ENCODE results near the gene EEF1AKMT4. TPM values are rescaled to one million over a fixed set of nuclear protein-coding genes. Genes with fewer than 3 reads are reported as not detected.
"Not testable (repeated sequence)": the region's sequence is repeated elsewhere in the genome, so short reads cannot be mapped to it uniquely, and the experiment has no call there.

Gene EEF1AKMT4
- total RNA-seq, 1 donor from 2014 or later: 1.7 TPM

- intact Hi-C loops (cut with DNase I): no loop called here
- DNase-seq (ENCODE audit: missing footprints) (no peak), ATAC-seq (no peak)
Observed at GRCh38 chr3:184255291-184256039, 6.0 kb downstream of the EEF1AKMT4 start.

GRCh38 chr3:184257083-184257915, 7.8 kb downstream of the EEF1AKMT4 start:
- DNase-seq (ENCODE audit: missing footprints) (no peak), ATAC-seq (no peak)
- intact Hi-C loops (cut with DNase I): no loop called here

DNA sequence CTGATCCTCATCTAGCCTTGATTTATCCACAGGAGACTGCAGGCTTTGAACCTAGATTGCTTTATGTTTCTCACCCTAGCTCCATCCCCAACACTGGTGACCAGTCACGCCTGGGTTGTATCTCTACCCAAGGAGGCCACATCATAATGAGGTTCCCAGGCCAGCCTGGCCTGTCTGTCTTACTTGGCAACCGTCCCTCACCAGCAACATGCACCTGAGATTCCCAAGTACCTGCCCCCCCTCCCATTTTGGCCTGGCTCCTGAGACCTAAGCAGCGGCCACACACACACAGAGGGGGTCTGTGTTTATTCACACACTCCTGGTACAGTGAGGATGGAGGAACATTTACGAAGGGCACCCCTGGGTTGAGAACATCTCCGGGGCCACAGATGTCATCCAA, 9.5 kb downstream of the EEF1AKMT4 start:
- ATAC-seq: no peak
- intact Hi-C loops (cut with DNase I): no loop called here
- DNase-seq (ENCODE audit: missing footprints): no peak

DNA sequence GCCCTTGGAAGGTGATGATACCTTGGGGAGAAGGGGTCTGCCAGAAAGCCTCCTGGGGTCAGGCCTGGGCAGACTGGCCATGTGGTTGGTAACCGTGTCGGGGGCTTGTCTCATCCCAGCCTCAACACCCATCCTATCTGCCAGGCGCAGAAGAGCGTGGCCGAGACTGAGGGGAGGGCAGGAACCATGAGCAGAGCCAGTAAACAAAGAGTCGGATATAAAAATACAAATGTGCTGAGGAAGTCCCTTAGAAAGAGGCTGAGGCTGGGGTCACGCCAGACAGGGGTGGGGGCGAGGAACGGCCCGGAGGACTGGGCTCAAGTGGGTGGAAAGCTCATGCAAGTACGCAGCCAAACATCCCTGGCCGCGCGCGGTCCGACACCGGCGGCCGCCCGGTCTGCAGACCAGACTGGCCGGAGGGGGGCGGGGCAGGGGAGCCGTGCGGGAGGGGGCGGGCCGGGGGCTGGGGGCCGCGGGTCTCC, 10.0 kb downstream of the EEF1AKMT4 start:
- intact Hi-C loops (cut with DNase I): no loop called here
- DNase-seq (ENCODE audit: missing footprints): no peak
- ATAC-seq: no peak

GRCh38 chr3:184259878-184260723, 10.6 kb downstream of the EEF1AKMT4 start:
- ATAC-seq (peak; percentile 65), DNase-seq (ENCODE audit: missing footprints) (no peak)
- intact Hi-C loops (cut with DNase I): no loop called here

GRCh38 chr3:184260724-184261269, 11.3 kb downstream of the EEF1AKMT4 start:
- no peak for ATAC-seq
- intact Hi-C loops (cut with DNase I): no loop called here

GRCh38 chr3:184261270-184261853, 11.9 kb downstream of the EEF1AKMT4 start, which contains the start of gene CAMK2N2:
CAMK2N2 (minus strand) TSS chr3:184261553; CDS start chr3:184261285, 268 bp downstream.
- ATAC-seq (peak; percentile 51), DNase-seq (ENCODE audit: missing footprints) (no peak)
- intact Hi-C loops (cut with DNase I): no loop called here

More at GRCh38 chr3:184260724-184261269, 11.3 kb downstream of the EEF1AKMT4 start:
- no peak for DNase-seq (ENCODE audit: missing footprints)

- intact Hi-C loops (cut with DNase I): no loop called here
- DNase-seq (ENCODE audit: missing footprints) (no peak), ATAC-seq (no peak)
Observed at GRCh38 chr3:184261854-184262763, 12.6 kb downstream of the EEF1AKMT4 start.

GRCh38 chr3:184262764-184263179, 13.3 kb downstream of the EEF1AKMT4 start:
- ATAC-seq (no peak), DNase-seq (ENCODE audit: missing footprints) (no peak)
- intact Hi-C loops (cut with DNase I): no loop called here

DNA sequence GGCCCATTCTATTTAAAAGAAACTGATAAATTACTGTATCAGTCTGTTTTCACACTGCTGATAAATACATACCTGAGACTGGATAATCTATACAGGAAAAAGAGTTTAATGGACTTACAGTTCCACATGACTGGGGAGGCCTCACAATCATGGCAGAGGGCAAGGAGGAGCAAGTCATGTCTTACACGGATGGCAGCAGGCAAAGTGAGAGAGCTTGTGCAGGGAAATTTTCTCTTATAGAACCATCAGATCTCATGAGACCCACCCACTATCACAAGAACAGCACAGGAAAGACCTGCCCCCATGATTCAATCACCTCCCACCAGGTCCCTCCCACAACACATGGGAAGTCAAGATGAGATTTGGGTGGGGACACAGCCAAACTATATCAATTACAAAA, 17.8 kb downstream of the EEF1AKMT4 start:
- intact Hi-C loops (cut with DNase I): not testable (repeated sequence)

DNA sequence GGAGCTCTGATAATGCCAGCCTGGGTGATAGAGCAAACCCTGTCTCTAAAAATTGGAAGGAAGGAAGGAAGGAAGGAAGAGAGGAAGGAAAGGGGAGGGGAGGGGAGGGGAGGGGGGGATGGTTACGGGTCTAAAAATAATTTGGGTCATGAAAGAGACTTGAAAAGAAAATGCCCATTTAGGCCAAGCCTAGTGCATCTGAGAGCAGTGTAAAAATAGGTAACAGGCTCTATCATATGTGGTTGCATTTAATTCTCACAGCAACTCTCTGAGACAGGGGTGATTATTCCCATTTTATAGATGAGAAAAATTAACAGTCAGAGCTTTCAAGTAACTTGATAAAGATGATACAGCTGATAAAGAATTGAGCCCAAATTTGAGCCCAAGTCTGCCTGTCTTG, 22.8 kb downstream of the EEF1AKMT4 start:
- DNase-seq (ENCODE audit: missing footprints): no peak
- ATAC-seq: no peak
- intact Hi-C loops (cut with DNase I): no loop called here

More for the DNA sequence above, 17.8 kb downstream of the EEF1AKMT4 start:
- not testable (repeated sequence) for ATAC-seq; DNase-seq (ENCODE audit: missing footprints)

DNA sequence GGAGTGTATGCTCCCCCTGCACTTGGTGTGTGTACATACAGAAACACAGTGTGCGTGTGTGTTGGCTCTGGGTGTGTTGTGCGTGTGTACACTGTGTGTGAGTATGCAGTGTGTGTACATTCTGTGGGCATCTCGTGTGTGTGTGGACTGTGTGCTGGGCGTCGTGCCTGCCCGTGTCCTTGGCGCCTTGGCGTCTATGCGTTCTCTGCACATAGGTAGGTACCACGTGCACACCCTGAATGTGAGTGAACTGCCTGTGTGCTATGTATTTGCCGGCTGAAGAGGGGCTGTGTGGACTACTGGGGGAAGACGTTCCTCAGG, 25.9 kb downstream of the EEF1AKMT4 start:
- intact Hi-C loops (cut with DNase I): no loop called here

GRCh38 chr3:184275961-184276910, 26.8 kb downstream of the EEF1AKMT4 start, which contains the start of gene ECE2:
ECE2 (plus strand) TSS chr3:184276022; CDS start chr3:184276154, 132 bp downstream.
- intact Hi-C loops (cut with DNase I): no loop called here
- no peak for ATAC-seq
- DNase-seq (ENCODE audit: missing footprints): no peak

More for the DNA sequence above, 25.9 kb downstream of the EEF1AKMT4 start:
- no peak for DNase-seq (ENCODE audit: missing footprints)
- ATAC-seq: no peak

- intact Hi-C loops (cut with DNase I): no loop called here
- no peak for ATAC-seq
Observed at GRCh38 chr3:184277366-184277765, 27.9 kb downstream of the EEF1AKMT4 start.

DNA sequence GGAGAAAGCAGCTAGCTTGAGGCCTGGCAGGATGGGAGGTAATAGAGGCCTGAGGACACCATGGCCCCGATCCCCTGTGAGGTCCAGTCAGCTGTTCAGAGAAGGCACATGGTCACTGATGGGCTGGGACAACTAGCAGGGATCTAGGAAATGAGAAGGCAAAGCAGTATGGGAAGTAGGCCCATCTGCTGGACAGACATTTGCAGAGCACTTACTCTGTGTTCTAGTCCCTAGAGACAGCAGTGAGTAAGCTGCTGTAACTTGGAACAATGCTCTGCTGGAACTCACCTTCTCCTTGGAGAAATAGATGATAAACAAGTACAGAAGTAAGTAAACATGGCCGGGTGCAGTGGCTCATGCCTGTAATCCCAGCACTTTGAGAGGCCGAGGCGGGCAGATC, 33.5 kb downstream of the EEF1AKMT4 start:
- no peak for DNase-seq (ENCODE audit: missing footprints)
- intact Hi-C loops (cut with DNase I): no loop called here
- no peak for ATAC-seq

More at GRCh38 chr3:184277366-184277765, 27.9 kb downstream of the EEF1AKMT4 start:
- no peak for DNase-seq (ENCODE audit: missing footprints)

- intact Hi-C loops (cut with DNase I): no loop called here
- DNase-seq (ENCODE audit: missing footprints) (no peak), ATAC-seq (no peak)
Observed at GRCh38 chr3:184283681-184284080, 34.2 kb downstream of the EEF1AKMT4 start.
